Nephron progenitor cell (in vitro differentiated cells): ENCODE data around the gene FIZ1.

Experiments
- DNase-seq: peaks from one replicate; pipeline ENCODE4 v3.0.0; 2021
- H3K27ac Mint-ChIP-seq: 2 replicates; pipeline ENCODE4 v1.8.0; 2021; ENCODE audit warnings: mild to moderate bottlenecking, moderate library complexity, mixed read lengths
- H3K27me3 Mint-ChIP-seq: 2 replicates; pipeline ENCODE4 v1.8.0; 2021; ENCODE audit warnings: mild to moderate bottlenecking, low read depth, mixed read lengths; ENCODE audit not compliant: poor library complexity
- H3K36me3 Mint-ChIP-seq: 2 replicates; pipeline ENCODE4 v1.8.0; 2021; ENCODE audit warnings: low read depth, mixed read lengths
- H3K4me1 Mint-ChIP-seq: 2 replicates; pipeline ENCODE4 v1.8.0; 2021; ENCODE audit warnings: mixed read lengths
- H3K4me3 Mint-ChIP-seq: 2 replicates; pipeline ENCODE4 v1.8.0; 2021; ENCODE audit warnings: mild to moderate bottlenecking, moderate library complexity, mixed read lengths
- H3K9me3 Mint-ChIP-seq: 2 replicates; pipeline ENCODE4 v1.8.0; 2021; ENCODE audit warnings: mild to moderate bottlenecking, moderate library complexity, mixed read lengths
- CTCF ChIP-seq: fragments of 200-600 bp; sonication (generic); IDR thresholded peaks from 2 replicates; pipeline ENCODE4 v1.5.0; 2021; ENCODE audit warnings: antibody characterized with exemption

FIZ1 gene

GRCh38 chr19:55599468-55599841 lies at the start of gene FIZ1:
Gene FIZ1, minus strand, starts transcription at chr19:55599517. Its CDS starts 1,652 bp downstream, at chr19:55597865.
- H3K4me3 Mint-ChIP-seq = peak within 1 kb of the TSS; percentile 96
- H3K9me3 Mint-ChIP-seq = peaks cover 10% of the 10 kb centered on the region
- peaks cover 47% of the 10 kb centered on the region for H3K36me3 Mint-ChIP-seq
- TF ChIP-seq CTCF = no peak
- no peaks in the 10 kb centered on the region for H3K27me3 Mint-ChIP-seq
- H3K27ac Mint-ChIP-seq = peak within 1 kb of the TSS; percentile 99
- peaks cover 39% of the 10 kb centered on the region for H3K4me1 Mint-ChIP-seq
- peak; percentile 98 for DNase-seq

- H3K4me1 Mint-ChIP-seq = peaks cover 40% of the 10 kb centered on the region
- TF ChIP-seq CTCF = no peak
- DNase-seq = no peak
- no peaks in the 10 kb centered on the region for H3K9me3 Mint-ChIP-seq
- no peaks in the 10 kb centered on the region for H3K27me3 Mint-ChIP-seq
- H3K4me3 Mint-ChIP-seq = peak overlapping the region; percentile 85
- H3K27ac Mint-ChIP-seq = peak overlapping the region; percentile 61
- H3K36me3 Mint-ChIP-seq = peaks cover 21% of the 10 kb centered on the region
Observed at GRCh38 chr19:55648585-55649267, 49.4 kb upstream of the FIZ1 start.

GRCh38 chr19:55647732-55648584 lies 48.6 kb upstream of the FIZ1 start, which contains the start of gene CCDC106:
Gene CCDC106, plus strand, starts transcription at chr19:55648212. Its CDS starts 835 bp downstream, at chr19:55649047.
- peak; percentile 79 for DNase-seq
- no peaks in the 10 kb centered on the region for H3K9me3 Mint-ChIP-seq
- no peaks in the 10 kb centered on the region for H3K27me3 Mint-ChIP-seq
- peak within 1 kb of the TSS; percentile 85 for H3K4me3 Mint-ChIP-seq
- H3K36me3 Mint-ChIP-seq = peaks cover 21% of the 10 kb centered on the region
- peak within 1 kb of the TSS; percentile 61 for H3K27ac Mint-ChIP-seq
- H3K4me1 Mint-ChIP-seq = peaks cover 48% of the 10 kb centered on the region
- no peak for TF ChIP-seq CTCF

- peak overlapping the region; percentile 78 for H3K27ac Mint-ChIP-seq
- peaks cover 53% of the 10 kb centered on the region for H3K4me1 Mint-ChIP-seq
- H3K9me3 Mint-ChIP-seq = no peaks in the 10 kb centered on the region
- no peak for DNase-seq
- no peak for TF ChIP-seq CTCF
- H3K4me3 Mint-ChIP-seq = peak overlapping the region; percentile 84
- no peaks in the 10 kb centered on the region for H3K27me3 Mint-ChIP-seq
- H3K36me3 Mint-ChIP-seq = peaks cover 18% of the 10 kb centered on the region
Observed at GRCh38 chr19:55646889-55647731, 47.8 kb upstream of the FIZ1 start.

GRCh38 chr19:55645512-55645881 lies 46.2 kb upstream of the FIZ1 start:
- H3K27me3 Mint-ChIP-seq = no peaks in the 10 kb centered on the region
- no peaks in the 10 kb centered on the region for H3K9me3 Mint-ChIP-seq
- no peak for TF ChIP-seq CTCF
- H3K4me3 Mint-ChIP-seq = peak overlapping the region; percentile 69
- peaks cover 63% of the 10 kb centered on the region for H3K4me1 Mint-ChIP-seq
- peaks cover 13% of the 10 kb centered on the region for H3K36me3 Mint-ChIP-seq
- DNase-seq = no peak
- H3K27ac Mint-ChIP-seq = no peak overlapping the region
